ENCODE data around the gene SLC33A1. TPM values are rescaled to one million over a fixed set of nuclear protein-coding genes. Genes with fewer than 3 reads are reported as not detected.

SLC33A1 gene
- total RNA-seq, 1 experiment from 2014 or later, result 27.2 TPM

DNA sequence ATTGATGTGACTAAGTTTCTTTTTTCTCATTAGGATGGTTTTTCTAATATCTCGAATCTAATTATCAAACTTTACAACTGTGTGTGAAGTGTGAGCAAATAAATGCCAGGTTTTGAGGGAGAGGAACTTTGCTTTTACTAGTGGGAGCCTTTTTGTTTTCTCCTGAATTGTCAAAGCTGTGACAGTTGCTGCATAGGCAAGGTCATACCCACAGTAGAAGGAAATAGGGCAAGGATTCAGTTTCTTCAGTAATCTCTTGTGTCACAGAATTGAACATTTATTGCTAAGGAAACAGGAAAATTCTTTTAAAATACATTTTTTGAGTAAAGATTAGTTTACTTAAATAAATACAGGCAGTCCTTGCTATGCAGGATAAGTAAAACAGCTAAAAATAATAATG, 35.7 kb upstream of the SLC33A1 start:
- H3K36me3 ChIP-seq (ENCODE audit: control insufficient read depth, insufficient read depth, low read length), result peaks cover 2% of the 10 kb centered on the region; the same call in 1 of the 2 replicates
- BruUV-seq (replicated peaks), result no TSS peak
- ATAC-seq, result no peak
- no peaks in the 10 kb centered on the region for H3K27me3 ChIP-seq (ENCODE audit: control insufficient read depth, insufficient read depth, low read length)
- ChIA-PET POLR2A (no interaction called here), CTCF (no interaction called here)
- in situ Hi-C loops (cut with HindIII; ENCODE audit: low pct_unique_long_range_greater_than_20kb, low sequenced_read_pairs), result no loop called here
- no peak overlapping the region for H3K4me3 ChIP-seq (ENCODE audit: low read depth in 2 of 2, low read length in 2 of 2)
- peaks cover 8% of the 10 kb centered on the region; the same call in 1 of the 2 replicates for H3K4me1 ChIP-seq (ENCODE audit: control insufficient read depth, insufficient read depth, low read length)
- intact Hi-C loops (cut with micrococcal nuclease; ENCODE audit: unreplicated experiment), result no loop called here
- no peak overlapping the region for H3K27ac ChIP-seq (ENCODE audit: low read length)
- no peaks in the 10 kb centered on the region for H3K9me3 ChIP-seq (ENCODE audit: control insufficient read depth, insufficient read depth, low read depth, low read length)
- DNase-seq (ENCODE audit: low read depth, low spot score), result no peak
- TF ChIP-seq TCF7L2 (IDR thresholded peaks at IDR 0.05; ENCODE audit: low read depth, low read length) (no peak), POLR2AphosphoS5 (IDR thresholded peaks at IDR 0.05; ENCODE audit: low read depth, low read length) (no peak), SIN3A (IDR thresholded peaks at IDR 0.05; ENCODE audit: borderline replicate concordance, insufficient read depth, low read depth, low read length) (no peak)
- TF ChIP-seq, protein P1, sequence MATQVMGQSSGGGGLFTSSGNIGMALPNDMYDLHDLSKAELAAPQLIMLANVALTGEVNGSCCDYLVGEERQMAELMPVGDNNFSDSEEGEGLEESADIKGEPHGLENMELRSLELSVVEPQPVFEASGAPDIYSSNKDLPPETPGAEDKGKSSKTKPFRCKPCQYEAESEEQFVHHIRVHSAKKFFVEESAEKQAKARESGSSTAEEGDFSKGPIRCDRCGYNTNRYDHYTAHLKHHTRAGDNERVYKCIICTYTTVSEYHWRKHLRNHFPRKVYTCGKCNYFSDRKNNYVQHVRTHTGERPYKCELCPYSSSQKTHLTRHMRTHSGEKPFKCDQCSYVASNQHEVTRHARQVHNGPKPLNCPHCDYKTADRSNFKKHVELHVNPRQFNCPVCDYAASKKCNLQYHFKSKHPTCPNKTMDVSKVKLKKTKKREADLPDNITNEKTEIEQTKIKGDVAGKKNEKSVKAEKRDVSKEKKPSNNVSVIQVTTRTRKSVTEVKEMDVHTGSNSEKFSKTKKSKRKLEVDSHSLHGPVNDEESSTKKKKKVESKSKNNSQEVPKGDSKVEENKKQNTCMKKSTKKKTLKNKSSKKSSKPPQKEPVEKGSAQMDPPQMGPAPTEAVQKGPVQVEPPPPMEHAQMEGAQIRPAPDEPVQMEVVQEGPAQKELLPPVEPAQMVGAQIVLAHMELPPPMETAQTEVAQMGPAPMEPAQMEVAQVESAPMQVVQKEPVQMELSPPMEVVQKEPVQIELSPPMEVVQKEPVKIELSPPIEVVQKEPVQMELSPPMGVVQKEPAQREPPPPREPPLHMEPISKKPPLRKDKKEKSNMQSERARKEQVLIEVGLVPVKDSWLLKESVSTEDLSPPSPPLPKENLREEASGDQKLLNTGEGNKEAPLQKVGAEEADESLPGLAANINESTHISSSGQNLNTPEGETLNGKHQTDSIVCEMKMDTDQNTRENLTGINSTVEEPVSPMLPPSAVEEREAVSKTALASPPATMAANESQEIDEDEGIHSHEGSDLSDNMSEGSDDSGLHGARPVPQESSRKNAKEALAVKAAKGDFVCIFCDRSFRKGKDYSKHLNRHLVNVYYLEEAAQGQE (IDR thresholded peaks at IDR 0.05; ENCODE audit: insufficient read depth in 1 of 2, low read depth in 2 of 2, low read length in 1 of 2), result no peak
- TF ChIP-seq, protein P2, sequence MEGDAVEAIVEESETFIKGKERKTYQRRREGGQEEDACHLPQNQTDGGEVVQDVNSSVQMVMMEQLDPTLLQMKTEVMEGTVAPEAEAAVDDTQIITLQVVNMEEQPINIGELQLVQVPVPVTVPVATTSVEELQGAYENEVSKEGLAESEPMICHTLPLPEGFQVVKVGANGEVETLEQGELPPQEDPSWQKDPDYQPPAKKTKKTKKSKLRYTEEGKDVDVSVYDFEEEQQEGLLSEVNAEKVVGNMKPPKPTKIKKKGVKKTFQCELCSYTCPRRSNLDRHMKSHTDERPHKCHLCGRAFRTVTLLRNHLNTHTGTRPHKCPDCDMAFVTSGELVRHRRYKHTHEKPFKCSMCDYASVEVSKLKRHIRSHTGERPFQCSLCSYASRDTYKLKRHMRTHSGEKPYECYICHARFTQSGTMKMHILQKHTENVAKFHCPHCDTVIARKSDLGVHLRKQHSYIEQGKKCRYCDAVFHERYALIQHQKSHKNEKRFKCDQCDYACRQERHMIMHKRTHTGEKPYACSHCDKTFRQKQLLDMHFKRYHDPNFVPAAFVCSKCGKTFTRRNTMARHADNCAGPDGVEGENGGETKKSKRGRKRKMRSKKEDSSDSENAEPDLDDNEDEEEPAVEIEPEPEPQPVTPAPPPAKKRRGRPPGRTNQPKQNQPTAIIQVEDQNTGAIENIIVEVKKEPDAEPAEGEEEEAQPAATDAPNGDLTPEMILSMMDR (IDR thresholded peaks at IDR 0.05), result no peak

DNA sequence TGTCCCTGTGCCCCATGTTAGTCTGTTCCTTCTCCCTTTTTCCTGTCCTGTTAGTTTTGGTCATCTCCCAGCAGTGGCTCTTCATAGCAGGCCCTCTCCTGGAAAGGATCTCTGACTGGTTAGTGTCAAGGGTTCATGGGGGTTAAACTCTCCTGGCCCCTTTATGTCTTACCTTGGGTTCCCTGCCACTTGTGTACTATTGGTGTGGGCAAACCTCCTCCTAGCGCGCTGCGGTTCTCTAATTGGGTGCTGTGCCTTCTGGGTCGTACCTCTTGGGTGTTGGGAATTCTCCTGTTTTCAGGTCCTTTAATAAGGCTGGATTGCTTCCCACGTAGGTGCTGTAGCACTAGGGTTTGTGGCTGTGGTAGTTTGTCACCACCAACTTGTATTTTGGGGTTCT, 35.0 kb upstream of the SLC33A1 start:
- ChIA-PET POLR2A (no interaction called here), CTCF (interaction anchor here (0.7 kb wide), 1 partner anchor 1578 kb away, joined by 3 read pairs; no protein-coding TSS in a partner anchor)
- intact Hi-C loops (cut with micrococcal nuclease; ENCODE audit: unreplicated experiment) (no loop called here), in situ Hi-C loops (cut with HindIII; ENCODE audit: low pct_unique_long_range_greater_than_20kb, low sequenced_read_pairs) (no loop called here)
- ATAC-seq, result peak; percentile 32; the same call in 1 of the 2 replicates
- Histone ChIP-seq H3K4me3 (ENCODE audit: low read depth in 2 of 2, low read length in 2 of 2) (no peak overlapping the region), H3K36me3 (ENCODE audit: control insufficient read depth, insufficient read depth, low read length) (peaks cover 2% of the 10 kb centered on the region; the same call in 1 of the 2 replicates), H3K27ac (ENCODE audit: low read length) (no peak overlapping the region), H3K27me3 (ENCODE audit: control insufficient read depth, insufficient read depth, low read length) (no peaks in the 10 kb centered on the region), H3K4me1 (ENCODE audit: control insufficient read depth, insufficient read depth, low read length) (peaks cover 8% of the 10 kb centered on the region; the same call in 1 of the 2 replicates), H3K9me3 (ENCODE audit: control insufficient read depth, insufficient read depth, low read depth, low read length) (no peaks in the 10 kb centered on the region)
- no TSS peak for BruUV-seq (replicated peaks)
- DNase-seq (ENCODE audit: low read depth, low spot score), result no peak
- TF ChIP-seq TCF7L2 (IDR thresholded peaks at IDR 0.05; ENCODE audit: low read depth, low read length), result no peak
- TF ChIP-seq, protein P1 (IDR thresholded peaks at IDR 0.05; ENCODE audit: insufficient read depth in 1 of 2, low read depth in 2 of 2, low read length in 1 of 2), result no peak
- TF ChIP-seq, protein P2 (IDR thresholded peaks at IDR 0.05), result no peak
- TF ChIP-seq POLR2AphosphoS5 (IDR thresholded peaks at IDR 0.05; ENCODE audit: low read depth, low read length), result no peak
- no peak for TF ChIP-seq SIN3A (IDR thresholded peaks at IDR 0.05; ENCODE audit: borderline replicate concordance, insufficient read depth, low read depth, low read length)
